Measurements from ENCODE around the gene TAS2R4. TPM values are rescaled to one million over a fixed set of nuclear protein-coding genes. Genes with fewer than 3 reads are reported as not detected.
A peak's percentile ranks its signal among the peaks of the same experiment; 100 is the strongest.

Gene TAS2R4
- total and polyA plus RNA-seq, 2 donors (not counting 3 experiments of a cell fraction or from before 2014, with no cell fraction given), result 0.30 to 1.4 TPM

DNA sequence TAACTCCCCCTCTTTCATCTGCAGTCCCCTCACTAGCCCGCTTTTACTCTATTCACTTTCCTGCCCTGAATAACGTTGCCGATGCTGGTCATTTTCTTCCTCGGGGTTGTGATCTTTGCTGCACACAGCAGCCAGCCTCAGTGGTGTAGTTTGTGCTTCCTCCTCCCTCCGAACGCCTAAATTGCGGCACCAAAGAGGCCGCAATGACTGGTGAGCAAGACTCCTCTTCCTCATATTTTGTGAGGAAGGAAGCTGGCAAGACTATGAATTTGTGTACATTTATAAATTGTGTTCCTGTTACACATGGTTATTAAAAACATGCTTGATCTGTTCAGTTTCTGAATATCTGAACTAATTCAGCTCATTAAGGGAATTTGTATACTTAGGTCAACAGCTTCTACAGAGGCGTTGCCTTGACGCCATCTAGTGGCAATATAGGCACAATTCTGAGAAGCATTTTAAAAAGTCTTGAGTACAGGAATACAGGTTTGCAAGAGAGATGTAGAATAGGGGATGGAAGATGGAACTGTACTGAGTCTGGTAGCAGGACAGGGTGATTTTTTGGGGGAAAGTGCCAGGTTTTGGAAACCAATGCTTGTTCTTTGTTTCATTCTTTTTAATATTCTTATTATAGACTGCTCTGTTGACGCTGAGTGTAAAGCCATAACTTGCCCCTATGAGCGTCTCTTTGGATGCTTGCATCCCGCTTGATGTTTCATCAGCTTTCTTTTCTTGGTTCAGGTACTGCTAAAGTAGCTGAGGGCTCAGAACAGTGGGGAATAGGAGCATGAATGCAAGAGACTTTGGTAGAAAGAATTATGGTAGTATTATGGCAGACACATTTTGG lies 9.5 kb downstream of the TAS2R4 start:
- intact Hi-C loops (cut with micrococcal nuclease), result loop anchor here (1.0 to 10.0 kb wide), 5 partner anchors 31 to 769 kb away; partner anchors contain the start of gene AGK

More for the DNA sequence above, 9.5 kb downstream of the TAS2R4 start:
- TF ChIP-seq CTCF (IDR thresholded peaks at IDR 0.05; ENCODE audit: extremely low read depth in 1 of 2, insufficient read depth in 1 of 2, low read depth in 1 of 2, low read length in 2 of 2), result peak; percentile 66 to 72
- TF ChIP-seq POLR2AphosphoS5 (IDR thresholded peaks at IDR 0.05; ENCODE audit: insufficient read depth, low read depth, low read length), result no peak
- Histone ChIP-seq H3K4me3 (replicated peaks in 1 of 3; ENCODE audit: insufficient read depth in 1 of 3, low read depth in 1 of 3, low read length in 3 of 3) (no peak overlapping the region), H3K9ac (replicated peaks; ENCODE audit: extremely low read depth, insufficient read depth, low read length) (no peak overlapping the region), H3K79me2 (ENCODE audit: control insufficient read depth, insufficient read depth, low read length) (no peaks in the 10 kb centered on the region), H2AFZ (ENCODE audit: low read depth, low read length) (no peak overlapping the region), H4K20me1 (replicated peaks; ENCODE audit: control insufficient read depth, extremely low read depth, insufficient read depth, low read length) (no peaks in the 10 kb centered on the region), H3K9me3 (replicated peaks; ENCODE audit: control insufficient read depth, insufficient read depth, low read length) (no peaks in the 10 kb centered on the region), H3K4me2 (ENCODE audit: insufficient read depth, low read length) (no peak overlapping the region), H3K9me1 (replicated peaks; ENCODE audit: control insufficient read depth, extremely low read depth, insufficient read depth, low read length) (no peaks in the 10 kb centered on the region), H3K27me3 (ENCODE audit: control insufficient read depth in 2 of 2, insufficient read depth in 2 of 2, low read length in 2 of 2) (no peaks in the 10 kb centered on the region), H3K36me3 (ENCODE audit: control insufficient read depth in 2 of 2, extremely low read depth in 1 of 2, insufficient read depth in 2 of 2, low read length in 2 of 2) (peaks cover 0 to 4% of the 10 kb centered on the region in 2 experiments), H3K27ac (ENCODE audit: insufficient read depth, low read depth, low read length) (no peak overlapping the region), H3K4me1 (ENCODE audit: control insufficient read depth, extremely low read depth, insufficient read depth, low read length) (peaks cover 21% of the 10 kb centered on the region)
- DNase-seq (ENCODE audit: low read depth, low spot score), result peak; percentile 71
- FAIRE-seq, result peak; percentile 77
- BruUV-seq (replicated peaks), result no TSS peak
- dilution Hi-C loops (cut with MboI; ENCODE audit: extremely low pct_ligation_motif_present, low sequenced_read_pairs), result no loop called here
- POLR2A ChIA-PET, result no interaction called here
- CTCF ChIA-PET, result interaction anchor here (0.6 to 3.4 kb wide), 45 partner anchors 8 to 1751 kb away, joined by 3 to 58 read pairs (median 4); partner anchors contain the start of genes SSBP1 and TAS2R4

All from endothelial cell of umbilical vein (primary cell).